Right atrium auricular region (tissue), 2 donors: ENCODE data around the gene OR6Q1. TPM values are rescaled to one million over a fixed set of nuclear protein-coding genes. Genes with fewer than 3 reads are reported as not detected.

Source experiments
- DNase-seq: peaks from one replicate; pipeline ENCODE4 v3.0.0-alpha.2; 2019; ENCODE audit warnings: low spot score
- H3K27ac ChIP-seq, 2 donors: fragments of 200-600 bp; sonication (generic); 1 replicate in 1 of 2; 2 replicates in 1 of 2; pipeline ENCODE4 v1.5.1; 2016 to 2019
- H3K27me3 ChIP-seq, 2 donors: fragments of 200-600 bp; sonication (generic); one replicate each; pipeline versions ENCODE4 v1.5.1 to v1.6.0; 2017 to 2019
- H3K36me3 ChIP-seq: fragments of 200-600 bp; sonication (generic); one replicate; pipeline ENCODE4 v1.5.1; 2016
- H3K4me1 ChIP-seq, 2 donors: fragments of 200-600 bp; sonication (generic); one replicate each; pipeline versions ENCODE4 v1.5.1 to v1.6.0; 2017 to 2019
- H3K4me3 ChIP-seq, 2 donors: fragments of 200-600 bp; sonication (generic); 1 replicate in 1 of 2; 2 replicates in 1 of 2; pipeline ENCODE4 v1.5.1; 2017 to 2019; ENCODE audit warnings: mild to moderate bottlenecking in 1 of 2, moderate library complexity in 1 of 2
- H3K9me3 ChIP-seq, 2 donors: fragments of 200-600 bp; sonication (generic); one replicate each; pipeline ENCODE4 v1.5.1; 2019
- CTCF ChIP-seq, 2 donors: fragments of 200-600 bp; sonication (generic); IDR thresholded peaks; one replicate each; pipeline ENCODE4 v1.5.1; 2019; ENCODE audit warnings: antibody characterized with exemption in 2 of 2
- total RNA-seq, 2 donors: library from RNA; depleted of rRNA; stranded (reverse); fragments of >200 nt; gene quantifications; one replicate each; pipeline ENCODE4 v1.1.0, GENCODE V29; 2016

Gene OR6Q1
- total RNA-seq, 2 donors from 2014 or later, result not detected

- no peaks in the 10 kb centered on the region for H3K9me3 ChIP-seq
- H3K4me1 ChIP-seq, result no peaks in the 10 kb centered on the region
- H3K27ac ChIP-seq, result no peak overlapping the region
- H3K27me3 ChIP-seq, result no peaks in the 10 kb centered on the region
- TF ChIP-seq CTCF (IDR thresholded peaks at IDR 0.05), result no peak
- H3K36me3 ChIP-seq, result no peaks in the 10 kb centered on the region
- H3K4me3 ChIP-seq, result no peak overlapping the region
- DNase-seq, result no peak
Measured at GRCh38 chr11:58067685-58068084, 36.9 kb downstream of the OR6Q1 start.

- Histone ChIP-seq H3K36me3 (no peaks in the 10 kb centered on the region), H3K4me1 (no peaks in the 10 kb centered on the region), H3K27me3 (no peaks in the 10 kb centered on the region), H3K27ac (no peak overlapping the region), H3K9me3 (no peaks in the 10 kb centered on the region), H3K4me3 (no peak overlapping the region)
- TF ChIP-seq CTCF (IDR thresholded peaks at IDR 0.05), result no peak
- no peak for DNase-seq
Measured at GRCh38 chr11:58068655-58069054, 37.9 kb downstream of the OR6Q1 start.

GRCh38 chr11:58070585-58070984 lies 39.8 kb downstream of the OR6Q1 start:
- Histone ChIP-seq H3K36me3 (no peaks in the 10 kb centered on the region), H3K9me3 (no peaks in the 10 kb centered on the region), H3K27me3 (no peaks in the 10 kb centered on the region), H3K4me1 (no peaks in the 10 kb centered on the region), H3K4me3 (no peak overlapping the region), H3K27ac (no peak overlapping the region)
- no peak for TF ChIP-seq CTCF (IDR thresholded peaks at IDR 0.05)
- DNase-seq, result no peak

- Histone ChIP-seq H3K36me3 (no peaks in the 10 kb centered on the region), H3K27ac (no peak overlapping the region), H3K4me3 (no peak overlapping the region), H3K4me1 (no peaks in the 10 kb centered on the region), H3K27me3 (no peaks in the 10 kb centered on the region), H3K9me3 (no peaks in the 10 kb centered on the region)
- no peak for TF ChIP-seq CTCF (IDR thresholded peaks at IDR 0.05)
- DNase-seq, result no peak
Measured at GRCh38 chr11:58075781-58076180, 45.0 kb downstream of the OR6Q1 start.

Other genes with a start within 250 kb of the OR6Q1 start
- not detected for gene OR9Q1, start 7.1 kb upstream of the OR6Q1 start, total RNA-seq
- gene OR9I1, start 94.6 kb downstream of the OR6Q1 start, total RNA-seq, result not detected
- gene OR9Q2, start 158.1 kb downstream of the OR6Q1 start, total RNA-seq, result not detected
- not detected for gene OR1S2, start 173.2 kb downstream of the OR6Q1 start, total RNA-seq
- not detected for gene OR1S1, start 181.8 kb downstream of the OR6Q1 start, total RNA-seq
- gene OR10Q1, start 198.0 kb downstream of the OR6Q1 start, total RNA-seq, result not detected
- not detected for gene OR10W1, start 237.3 kb downstream of the OR6Q1 start, total RNA-seq